SIG-M5 treated with dmso at 0.1 percent for 504 hours (cell line): Measurements from ENCODE around the gene LRP1-AS.

Experiments used
- DNase-seq: peaks from one replicate; lab custom pipeline; 2025; ENCODE audit not compliant: unreplicated experiment; lab: John Stamatoyannopoulos, UW

The LRP1-AS gene

GRCh38 chr12:57160741-57161140 lies 13.3 kb upstream of the LRP1-AS start:
- no peak for DNase-seq

- DNase-seq: no peak
Observed at GRCh38 chr12:57160040-57160439, 12.6 kb upstream of the LRP1-AS start.

GRCh38 chr12:57159311-57159710 lies 11.9 kb upstream of the LRP1-AS start:
- no peak for DNase-seq

GRCh38 chr12:57158665-57159064 lies 11.2 kb upstream of the LRP1-AS start:
- DNase-seq: no peak

GRCh38 chr12:57158186-57158585 lies 10.8 kb upstream of the LRP1-AS start:
- DNase-seq: no peak

GRCh38 chr12:57157588-57158173 lies 10.3 kb upstream of the LRP1-AS start:
- peak; percentile 58 for DNase-seq

- no peak for DNase-seq
Observed at GRCh38 chr12:57156701-57157403, 9.4 kb upstream of the LRP1-AS start.

GRCh38 chr12:57154804-57155434 lies 7.5 kb upstream of the LRP1-AS start:
- DNase-seq: peak; percentile 53

GRCh38 chr12:57154076-57154475 lies 6.7 kb upstream of the LRP1-AS start:
- DNase-seq: no peak

- DNase-seq: no peak
Observed at GRCh38 chr12:57153415-57153997, 6.1 kb upstream of the LRP1-AS start.

GRCh38 chr12:57152639-57153038 lies 5.2 kb upstream of the LRP1-AS start:
- DNase-seq: no peak

GRCh38 chr12:57151741-57152630 lies 4.6 kb upstream of the LRP1-AS start:
- no peak for DNase-seq

- DNase-seq: no peak
Observed at GRCh38 chr12:57150400-57151000, 3.1 kb upstream of the LRP1-AS start.

- DNase-seq: no peak
Observed at GRCh38 chr12:57149245-57149900, 2.0 kb upstream of the LRP1-AS start.

GRCh38 chr12:57148469-57149244 lies 1.2 kb upstream of the LRP1-AS start:
- DNase-seq: peak; percentile 70

- no peak for DNase-seq
Observed at GRCh38 chr12:57146092-57146491, 1.3 kb downstream of the LRP1-AS start.

GRCh38 chr12:57145460-57146059 lies 1.9 kb downstream of the LRP1-AS start:
- DNase-seq: no peak

- no peak for DNase-seq
Observed at GRCh38 chr12:57143454-57143853, 4.0 kb downstream of the LRP1-AS start.

GRCh38 chr12:57142727-57143126 lies 4.7 kb downstream of the LRP1-AS start:
- no peak for DNase-seq
